Measurements from ENCODE around the gene OR52B6.

- TF ChIP-seq POLR2AphosphoS5 (IDR thresholded peaks at IDR 0.05; ENCODE audit: borderline replicate concordance, low read depth, low read length), result no peak
- TF ChIP-seq EZH2 (IDR thresholded peaks at IDR 0.05), result no peak
These were observed 22.9 kb upstream of the OR52B6 start for GRCh38 chr11:5557751-5558150.

All from SK-N-MC (cell line).